Measurements from ENCODE around the gene TULP3. TPM values are rescaled to one million over a fixed set of nuclear protein-coding genes. Genes with fewer than 3 reads are reported as not detected.
A peak's percentile ranks its signal among the peaks of the same experiment; 100 is the strongest.

TULP3 gene
- total and polyA plus RNA-seq, 7 experiments from 2014 or later, result 4.5 to 9.6 (median 6.7) TPM

- CTCF ChIA-PET, result no interaction called here
- Histone ChIP-seq H3K27me3 (ENCODE audit: control insufficient read depth in 2 of 2, insufficient read depth in 2 of 2, low read length in 2 of 2) (peaks cover 0 to 6% of the 10 kb centered on the region in 2 donors), H3K4me1 (ENCODE audit: control insufficient read depth in 2 of 2, insufficient read depth in 2 of 2, low read length in 2 of 2) (no peaks in the 10 kb centered on the region), H3K27ac (ENCODE audit: low read depth, low read length) (no peak within 1 kb of the TSS), H3K4me3 (ENCODE audit: low read length) (no peak within 1 kb of the TSS), H3K36me3 (ENCODE audit: control insufficient read depth in 2 of 3, insufficient read depth in 3 of 3, low read length in 3 of 3) (no peaks in the 10 kb centered on the region), H3K9me3 (ENCODE audit: control insufficient read depth in 2 of 3, low read length in 3 of 3) (no peaks in the 10 kb centered on the region)
- H3K9me3 Mint-ChIP-seq, result peaks cover 0 to 3% (median 0%) of the 10 kb centered on the region in 11 donors
- DNase-seq (peak in 1 of 9 donors; percentile 62), ATAC-seq (no peak)
- intact Hi-C loops (cut with micrococcal nuclease), result no loop called here
- peak within 1 kb of the TSS; percentile 3 to 91 (median 75) for H3K4me3 Mint-ChIP-seq
- H3K4me1 Mint-ChIP-seq, result peaks cover 14 to 24% (median 16%) of the 10 kb centered on the region in 7 donors
- H3K27me3 Mint-ChIP-seq, result peaks cover 48 to 65% (median 54%) of the 10 kb centered on the region in 5 donors
- peaks cover 0 to 5% (median 0%) of the 10 kb centered on the region in 5 donors for H3K36me3 Mint-ChIP-seq
- H3K27ac Mint-ChIP-seq, result peak within 1 kb of the TSS in 1 of 9 donors; percentile 57
- POLR2A ChIA-PET, result no interaction called here
These were observed 68.5 kb downstream of the TULP3 start, which contains the start of gene TEAD4 for GRCh38 chr12:2959192-2959504. TSS of gene TEAD4 (plus strand) at chr12:2959397.

GRCh38 chr12:2959505-2960389, 69.1 kb downstream of the TULP3 start:
- no peak overlapping the region for H3K4me3 ChIP-seq (ENCODE audit: low read length)

DNA sequence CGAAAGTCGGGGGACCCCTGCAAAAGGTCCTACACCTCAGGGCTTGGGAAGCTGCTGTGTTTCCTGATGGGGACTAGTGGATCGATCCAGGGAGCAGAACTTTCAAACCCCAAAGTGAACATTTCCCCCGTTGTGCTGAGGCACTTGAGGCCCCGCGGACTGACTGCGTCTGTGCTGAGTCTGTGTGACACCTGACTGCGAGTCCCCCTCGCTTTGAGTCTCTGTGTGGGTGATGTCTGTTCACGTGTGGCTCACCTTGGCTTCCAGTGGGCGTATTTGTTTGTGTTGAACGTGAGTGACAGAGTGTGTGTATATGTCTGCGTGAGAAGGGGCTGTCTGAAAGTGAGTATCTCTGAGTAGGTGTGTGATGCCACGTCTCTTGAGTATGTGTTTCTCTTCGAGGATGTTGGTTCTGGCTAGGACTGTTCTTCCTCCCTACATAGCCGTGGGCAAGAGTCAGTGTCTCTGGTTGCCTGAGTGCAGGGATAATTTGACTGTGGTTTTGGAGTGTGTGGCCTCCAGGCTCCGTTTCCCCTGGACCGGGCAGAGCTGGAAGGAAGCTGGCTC, 69.8 kb downstream of the TULP3 start:
- Histone ChIP-seq H3K27me3 (ENCODE audit: control insufficient read depth in 2 of 2, insufficient read depth in 2 of 2, low read length in 2 of 2) (peaks cover 0 to 6% of the 10 kb centered on the region in 2 donors), H3K4me3 (ENCODE audit: low read length) (no peak overlapping the region), H3K9me3 (ENCODE audit: control insufficient read depth in 2 of 3, low read length in 3 of 3) (no peaks in the 10 kb centered on the region), H3K27ac (ENCODE audit: low read depth, low read length) (no peak overlapping the region), H3K36me3 (ENCODE audit: control insufficient read depth in 2 of 3, insufficient read depth in 3 of 3, low read length in 3 of 3) (no peaks in the 10 kb centered on the region), H3K4me1 (ENCODE audit: control insufficient read depth in 2 of 2, insufficient read depth in 2 of 2, low read length in 2 of 2) (no peaks in the 10 kb centered on the region)
- POLR2A ChIA-PET, result no interaction called here
- Mint-ChIP-seq H3K4me1 (peaks cover 14 to 24% (median 16%) of the 10 kb centered on the region in 7 donors), H3K27ac (no peak overlapping the region), H3K36me3 (peaks cover 0 to 5% (median 0%) of the 10 kb centered on the region in 5 donors), H3K27me3 (peaks cover 48 to 67% (median 62%) of the 10 kb centered on the region in 5 donors), H3K4me3 (peak overlapping the region; percentile 23 to 77 (median 65)), H3K9me3 (peaks cover 0 to 3% (median 0%) of the 10 kb centered on the region in 11 donors)
- intact Hi-C loops (cut with micrococcal nuclease), result no loop called here
- CTCF ChIA-PET, result no interaction called here
- peak in 1 of 9 donors; percentile 28 for DNase-seq
- no peak for ATAC-seq

More at GRCh38 chr12:2959505-2960389, 69.1 kb downstream of the TULP3 start:
- H3K9me3 Mint-ChIP-seq, result peaks cover 0 to 3% (median 0%) of the 10 kb centered on the region in 11 donors
- intact Hi-C loops (cut with micrococcal nuclease), result no loop called here
- DNase-seq, result peak in 1 of 9 donors; percentile 47
- H3K4me1 Mint-ChIP-seq, result peaks cover 14 to 24% (median 16%) of the 10 kb centered on the region in 7 donors
- Histone ChIP-seq H3K36me3 (ENCODE audit: control insufficient read depth in 2 of 3, insufficient read depth in 3 of 3, low read length in 3 of 3) (no peaks in the 10 kb centered on the region), H3K27ac (ENCODE audit: low read depth, low read length) (no peak overlapping the region), H3K4me1 (ENCODE audit: control insufficient read depth in 2 of 2, insufficient read depth in 2 of 2, low read length in 2 of 2) (no peaks in the 10 kb centered on the region), H3K27me3 (ENCODE audit: control insufficient read depth in 2 of 2, insufficient read depth in 2 of 2, low read length in 2 of 2) (peaks cover 0 to 6% of the 10 kb centered on the region in 2 donors), H3K9me3 (ENCODE audit: control insufficient read depth in 2 of 3, low read length in 3 of 3) (no peaks in the 10 kb centered on the region)
- ChIA-PET POLR2A (no interaction called here), CTCF (no interaction called here)
- H3K4me3 Mint-ChIP-seq, result peak overlapping the region in 9 of 10 donors; percentile 2 to 77 (median 61)
- H3K36me3 Mint-ChIP-seq, result peaks cover 0 to 5% (median 0%) of the 10 kb centered on the region in 5 donors
- H3K27ac Mint-ChIP-seq, result no peak overlapping the region
- no peak for ATAC-seq
- peaks cover 48 to 67% (median 60%) of the 10 kb centered on the region in 5 donors for H3K27me3 Mint-ChIP-seq

DNA sequence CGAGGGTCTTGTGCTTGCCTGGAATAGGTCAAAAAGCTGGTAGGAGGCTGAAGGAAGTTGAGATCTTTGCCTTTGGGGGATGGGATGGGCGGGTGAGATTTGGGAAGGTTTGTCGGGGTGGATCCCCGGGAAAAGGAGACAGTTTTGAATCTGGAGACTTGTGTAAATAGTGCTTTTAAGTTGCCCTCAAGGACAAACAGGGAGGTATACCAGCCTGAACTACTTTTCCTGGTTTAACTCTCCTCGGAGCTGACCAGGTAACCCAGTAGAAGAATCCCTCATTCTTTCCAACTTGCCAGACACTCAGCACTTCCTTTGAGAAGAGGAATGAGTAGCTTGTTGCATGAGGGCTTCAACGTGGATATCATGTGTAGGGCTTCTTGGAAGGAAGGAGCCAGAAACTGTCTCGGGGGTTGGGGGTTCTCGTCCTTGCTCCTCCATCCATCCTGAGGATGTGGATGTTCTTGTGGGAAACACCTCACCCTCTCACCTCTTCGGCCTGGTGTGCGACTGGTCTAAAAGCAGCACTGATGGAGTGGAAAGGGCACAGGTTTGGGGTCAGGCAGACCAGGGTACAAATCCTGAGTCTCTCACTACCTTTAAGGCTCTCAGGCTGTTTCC, 70.4 kb downstream of the TULP3 start:
- DNase-seq (no peak), ATAC-seq (no peak)
- no peaks in the 10 kb centered on the region for H3K4me1 ChIP-seq (ENCODE audit: control insufficient read depth in 2 of 2, insufficient read depth in 2 of 2, low read length in 2 of 2)
- no peak overlapping the region for H3K27ac Mint-ChIP-seq
- H3K9me3 Mint-ChIP-seq, result peaks cover 0 to 3% (median 0%) of the 10 kb centered on the region in 11 donors
- intact Hi-C loops (cut with micrococcal nuclease), result no loop called here
- H3K27ac ChIP-seq (ENCODE audit: low read depth, low read length), result no peak overlapping the region
- peaks cover 0 to 5% (median 0%) of the 10 kb centered on the region in 5 donors for H3K36me3 Mint-ChIP-seq
- H3K4me3 Mint-ChIP-seq, result peak overlapping the region in 9 of 10 donors; percentile 23 to 77 (median 66)
- H3K4me1 Mint-ChIP-seq, result peaks cover 14 to 24% (median 16%) of the 10 kb centered on the region in 7 donors
- H3K27me3 Mint-ChIP-seq, result peaks cover 46 to 69% (median 64%) of the 10 kb centered on the region in 5 donors
- ChIA-PET POLR2A (no interaction called here), CTCF (no interaction called here)
- peaks cover 0 to 6% of the 10 kb centered on the region in 2 donors for H3K27me3 ChIP-seq (ENCODE audit: control insufficient read depth in 2 of 2, insufficient read depth in 2 of 2, low read length in 2 of 2)
- H3K9me3 ChIP-seq (ENCODE audit: control insufficient read depth in 2 of 3, low read length in 3 of 3), result no peaks in the 10 kb centered on the region
- H3K4me3 ChIP-seq (ENCODE audit: low read length), result no peak overlapping the region
- H3K36me3 ChIP-seq (ENCODE audit: control insufficient read depth in 2 of 3, insufficient read depth in 3 of 3, low read length in 3 of 3), result no peaks in the 10 kb centered on the region

- no peak for DNase-seq
- peaks cover 0 to 6% of the 10 kb centered on the region in 2 donors for H3K27me3 ChIP-seq (ENCODE audit: control insufficient read depth in 2 of 2, insufficient read depth in 2 of 2, low read length in 2 of 2)
These were observed 71.0 kb downstream of the TULP3 start for GRCh38 chr12:2961705-2962104.

DNA sequence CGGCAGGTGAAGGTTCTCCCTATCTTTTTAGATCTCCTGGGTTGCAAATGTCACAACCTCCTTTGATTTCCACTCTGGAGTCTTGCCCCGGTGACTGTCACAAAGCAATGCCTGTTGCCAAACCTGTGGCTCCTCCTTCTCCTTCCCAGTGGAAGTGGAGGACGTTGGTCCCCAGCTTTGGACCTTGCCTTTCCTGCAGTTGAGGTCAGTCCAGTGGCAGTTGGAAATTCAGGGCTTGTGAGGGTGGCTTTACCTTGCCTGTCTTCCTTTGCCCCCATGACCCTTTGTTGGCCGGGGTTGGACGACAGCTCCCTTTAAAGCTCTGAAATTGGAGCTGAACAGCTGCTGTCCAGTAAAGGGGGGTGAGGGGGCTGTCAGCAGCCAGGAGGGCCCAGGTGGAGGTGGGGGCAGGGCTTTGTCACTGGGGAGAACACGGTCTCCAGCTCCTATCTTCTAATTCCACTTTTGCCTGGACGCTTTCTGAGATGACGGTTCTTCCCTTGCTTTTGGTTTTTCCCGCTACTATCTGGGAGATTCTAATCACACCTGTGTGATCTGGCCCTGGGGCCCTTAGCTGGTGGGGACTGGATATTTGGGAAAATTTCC, 72.6 kb downstream of the TULP3 start:
- Histone ChIP-seq H3K4me3 (ENCODE audit: low read length) (no peak overlapping the region), H3K27me3 (ENCODE audit: control insufficient read depth in 2 of 2, insufficient read depth in 2 of 2, low read length in 2 of 2) (peaks cover 0 to 6% of the 10 kb centered on the region in 2 donors), H3K36me3 (ENCODE audit: control insufficient read depth in 2 of 3, insufficient read depth in 3 of 3, low read length in 3 of 3) (no peaks in the 10 kb centered on the region), H3K9me3 (ENCODE audit: control insufficient read depth in 2 of 3, low read length in 3 of 3) (no peaks in the 10 kb centered on the region), H3K4me1 (ENCODE audit: control insufficient read depth in 2 of 2, insufficient read depth in 2 of 2, low read length in 2 of 2) (no peaks in the 10 kb centered on the region), H3K27ac (ENCODE audit: low read depth, low read length) (no peak overlapping the region)
- peaks cover 29 to 56% (median 47%) of the 10 kb centered on the region in 5 donors for H3K27me3 Mint-ChIP-seq
- POLR2A ChIA-PET, result no interaction called here
- CTCF ChIA-PET, result no interaction called here
- H3K36me3 Mint-ChIP-seq, result peaks cover 0 to 5% (median 0%) of the 10 kb centered on the region in 5 donors
- H3K4me3 Mint-ChIP-seq, result no peak overlapping the region
- no peak for ATAC-seq
- peaks cover 13 to 20% (median 16%) of the 10 kb centered on the region in 7 donors for H3K4me1 Mint-ChIP-seq
- no peak overlapping the region for H3K27ac Mint-ChIP-seq
- DNase-seq, result no peak
- intact Hi-C loops (cut with micrococcal nuclease), result no loop called here
- peaks cover 0 to 3% (median 0%) of the 10 kb centered on the region in 11 donors for H3K9me3 Mint-ChIP-seq

More at GRCh38 chr12:2961705-2962104, 71.0 kb downstream of the TULP3 start:
- H3K4me3 ChIP-seq (ENCODE audit: low read length), result no peak overlapping the region
- no peak for ATAC-seq
- intact Hi-C loops (cut with micrococcal nuclease), result no loop called here
- Mint-ChIP-seq H3K4me1 (peaks cover 14 to 24% (median 16%) of the 10 kb centered on the region in 7 donors), H3K4me3 (no peak overlapping the region), H3K9me3 (peaks cover 0 to 3% (median 0%) of the 10 kb centered on the region in 11 donors), H3K36me3 (peaks cover 0 to 5% (median 0%) of the 10 kb centered on the region in 5 donors), H3K27ac (no peak overlapping the region), H3K27me3 (peaks cover 42 to 67% (median 58%) of the 10 kb centered on the region in 5 donors)
- H3K36me3 ChIP-seq (ENCODE audit: control insufficient read depth in 2 of 3, insufficient read depth in 3 of 3, low read length in 3 of 3), result no peaks in the 10 kb centered on the region
- POLR2A ChIA-PET, result no interaction called here
- no peak overlapping the region for H3K27ac ChIP-seq (ENCODE audit: low read depth, low read length)
- H3K4me1 ChIP-seq (ENCODE audit: control insufficient read depth in 2 of 2, insufficient read depth in 2 of 2, low read length in 2 of 2), result no peaks in the 10 kb centered on the region
- H3K9me3 ChIP-seq (ENCODE audit: control insufficient read depth in 2 of 3, low read length in 3 of 3), result no peaks in the 10 kb centered on the region
- CTCF ChIA-PET, result no interaction called here
